HepG2 (cell line): Measurements from ENCODE around the gene SYT8. TPM values are rescaled to one million over a fixed set of nuclear protein-coding genes. Genes with fewer than 3 reads are reported as not detected.

Source experiments
- ATF1 ChIP-seq: IDR thresholded peaks from 2 replicates; pipeline ENCODE4 v1.6.1; 2016; ENCODE audit warnings: mild to moderate bottlenecking, control low read depth
- HDAC2 ChIP-seq: sonication (generic); formaldehyde crosslinking; IDR thresholded peaks from 2 replicates; pipeline ENCODE4 v1.4.0; 2020; ENCODE audit warnings: missing genetic modification reagents
- HIVEP1 ChIP-seq: sonication (generic); formaldehyde crosslinking; IDR thresholded peaks from 2 replicates; pipeline ENCODE4 v1.4.0; 2020; ENCODE audit warnings: mild to moderate bottlenecking, missing genetic modification reagents
- HNF1B ChIP-seq: sonication (generic); formaldehyde crosslinking; IDR thresholded peaks from 2 replicates; pipeline ENCODE4 v1.5.1; 2020; ENCODE audit warnings: mild to moderate bottlenecking, moderate library complexity, missing genetic modification reagents
- HNRNPLL ChIP-seq: fragments of 200-400 bp; formaldehyde crosslinking; IDR thresholded peaks from 2 replicates; pipeline ENCODE4 v1.6.1; 2017; ENCODE audit warnings: mild to moderate bottlenecking, low read depth, low read length; ENCODE audit not compliant: poor library complexity, severe bottlenecking
- HOXA5 ChIP-seq: sonication (generic); formaldehyde crosslinking; IDR thresholded peaks from 2 replicates; pipeline ENCODE4 v1.4.0; 2020; ENCODE audit warnings: missing genetic modification reagents
- KDM3A ChIP-seq: IDR thresholded peaks from 2 replicates; pipeline ENCODE4 v1.6.1; 2018; ENCODE audit warnings: low read depth, missing compliant biosample characterization
- MAFK ChIP-seq, 2 experiments: IDR thresholded peaks in 1 of 2; conservative IDR thresholded peaks in 1 of 2; 2 replicates each; pipeline ENCODE4 v1.6.1; 2011; ENCODE audit warnings: improper control_type of control experiment in 2 of 2, low read length in 2 of 2
- MED1 ChIP-seq: sonication (generic); formaldehyde crosslinking; IDR thresholded peaks from 2 replicates; pipeline ENCODE4 v1.4.0; 2020; ENCODE audit warnings: missing genetic modification reagents
- NFE2L2 ChIP-seq: fragments of 150-350 bp; IDR thresholded peaks from 2 replicates; pipeline ENCODE4 v1.6.1; 2014; ENCODE audit warnings: low read length
- REXO4 ChIP-seq: sonication (generic); formaldehyde crosslinking; IDR thresholded peaks from 2 replicates; pipeline ENCODE4 v1.8.0; 2022; ENCODE audit warnings: missing genetic modification reagents, mild to moderate bottlenecking, borderline replicate concordance
- SMAD1 ChIP-seq: sonication (generic); formaldehyde crosslinking; IDR thresholded peaks from 2 replicates; pipeline ENCODE4 v1.4.0; 2020; ENCODE audit warnings: missing genetic modification reagents, low read depth, mild to moderate bottlenecking, borderline replicate concordance
- SOX6 ChIP-seq, 2 experiments: fragments of 450-650 bp in 1 of 2; sonication (generic) in 1 of 2; formaldehyde crosslinking in 1 of 2; IDR thresholded peaks; 2 replicates each; pipeline versions ENCODE4 v1.4.0 to v1.6.1; 2017 to 2020; ENCODE audit warnings: antibody characterized with exemption in 1 of 2, mild to moderate bottlenecking in 1 of 2, missing genetic modification reagents in 1 of 2
- ZBTB7A ChIP-seq: sonication (generic); formaldehyde crosslinking; IDR thresholded peaks from 2 replicates; pipeline ENCODE4 v1.8.0; 2022; ENCODE audit warnings: mild to moderate bottlenecking, missing genetic modification reagents
- ZFP90 ChIP-seq: sonication (generic); formaldehyde crosslinking; IDR thresholded peaks from 2 replicates; pipeline ENCODE4 v1.8.0; 2022; ENCODE audit warnings: missing genetic modification reagents, mild to moderate bottlenecking, inconsistent platforms, borderline replicate concordance
- ZNF20 ChIP-seq: sonication (generic); formaldehyde crosslinking; IDR thresholded peaks from 2 replicates; pipeline ENCODE4 v1.4.0; 2020; ENCODE audit warnings: mild to moderate bottlenecking, moderate library complexity, missing genetic modification reagents
- ZNF282 ChIP-seq: fragments of 450-650 bp; IDR thresholded peaks from 2 replicates; pipeline ENCODE4 v1.6.1; 2018; ENCODE audit not compliant: partially characterized antibody
- ZNF30 ChIP-seq: sonication (generic); formaldehyde crosslinking; IDR thresholded peaks from 2 replicates; pipeline ENCODE4 v1.5.0; 2020; ENCODE audit warnings: mild to moderate bottlenecking, missing genetic modification reagents
- ZNF451 ChIP-seq: sonication (generic); formaldehyde crosslinking; IDR thresholded peaks from 2 replicates; pipeline ENCODE4 v1.5.0; 2020; ENCODE audit warnings: mild to moderate bottlenecking, missing genetic modification reagents
- polyA plus RNA-seq, 8 experiments: library from polyadenylated mRNA; depleted of rRNA in 3 of 8; stranded (reverse) in 7 of 8; unstranded in 1 of 8; fragments of >200 nt; fragmentation: Illumina TruSeq in 4 of 8; extraction: Trizol in 4 of 8; gene quantifications; 2 replicates each; pipeline versions ENCODE4 v1.2.1 to v1.2.3, GENCODE V29; 2011 to 2016; ENCODE audit warnings: low read depth in 4 of 8, missing spikeins in 1 of 8, mixed read lengths in 1 of 8; ENCODE audit not compliant: insufficient read depth in 1 of 8
- total RNA-seq, 5 experiments: library from RNA; depleted of rRNA; stranded (reverse); fragments of >200 nt; fragmentation: Illumina TruSeq; extraction: Trizol; gene quantifications; 2 replicates each; pipeline ENCODE4 v1.2.3, GENCODE V29; 2016; ENCODE audit warnings: low read depth in 1 of 5
- TF ChIP-seq, protein P1 (sequence below): sonication (generic); formaldehyde crosslinking; IDR thresholded peaks from 2 replicates; pipeline ENCODE4 v1.8.0; 2022; ENCODE audit warnings: missing genetic modification reagents, mild to moderate bottlenecking, moderate library complexity, borderline replicate concordance
- TF ChIP-seq, protein P2 (sequence below): sonication (generic); formaldehyde crosslinking; IDR thresholded peaks from 2 replicates; pipeline ENCODE4 v1.4.0; 2020; ENCODE audit warnings: missing genetic modification reagents, low read depth, mild to moderate bottlenecking, borderline replicate concordance

The SYT8 gene
- total and polyA plus RNA-seq, 2 of the 13 experiments (the other 11 are each of a cell fraction or from before 2014, with no cell fraction given), result 0.60 to 2.3 TPM

DNA sequence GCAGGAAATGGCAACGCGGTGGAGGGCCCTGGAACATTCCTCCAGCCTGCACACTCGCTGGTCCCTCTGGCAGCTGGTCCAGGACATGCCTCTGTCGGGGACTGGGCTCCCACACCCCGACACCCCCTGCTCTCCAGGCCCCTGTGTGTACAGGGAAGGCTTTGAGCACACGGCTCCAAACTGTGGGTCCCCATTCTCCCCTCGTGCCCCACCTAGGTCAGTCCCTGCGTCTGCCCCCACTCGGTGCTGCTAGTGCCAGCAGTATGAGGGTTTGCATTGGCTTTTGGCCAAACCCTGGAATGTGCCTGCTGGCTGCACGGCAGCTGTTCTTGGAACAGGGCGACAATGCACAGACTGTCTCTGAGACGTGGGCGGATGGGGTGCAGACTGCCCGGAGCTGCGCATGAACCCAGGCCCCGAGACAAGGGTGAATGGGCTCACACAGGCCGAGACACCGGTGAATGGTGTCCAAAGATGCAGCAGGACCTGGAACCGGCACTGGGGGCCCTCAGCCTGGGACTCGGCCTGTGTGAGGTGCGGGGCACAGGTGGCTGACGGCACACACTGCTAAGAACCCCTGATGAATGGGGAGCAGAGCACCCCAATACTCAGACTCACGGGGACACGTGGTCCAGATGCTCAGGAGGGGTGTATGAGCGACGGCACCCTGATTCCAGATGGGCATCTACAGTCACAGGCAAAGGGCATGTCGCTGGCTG is 7.5 kb upstream of the SYT8 start (continued):
- TF ChIP-seq MAFK (conservative IDR thresholded peaks at IDR 0.05 in 1 of 2, IDR thresholded peaks at IDR 0.05 in 1 of 2; ENCODE audit: low read length in 2 of 2) (no peak), NFE2L2 (no peak), HIVEP1 (0 out of 2 replicates have a peak, but pooled peaks have one; percentile 39), ATF1 (CRISPR knock-in tag) (no peak), ZFP90 (peak; percentile 63; the same call in 1 of the 2 replicates), SOX6 (IDR thresholded peaks at IDR 0.05) (no peak), SOX6 (CRISPR knock-in tag; IDR thresholded peaks at IDR 0.05) (peak; percentile 41; the same call in 1 of the 2 replicates), ZNF20 (CRISPR knock-in tag) (no peak), ZNF451 (CRISPR knock-in tag) (0 out of 2 replicates have a peak, but pooled peaks have one; percentile 63), HOXA5 (CRISPR knock-in tag) (no peak), SMAD1 (CRISPR knock-in tag) (no peak), ZBTB7A (CRISPR knock-in tag) (no peak), KDM3A (CRISPR knock-in tag) (0 out of 2 replicates have a peak, but pooled peaks have one; percentile 24), HNRNPLL (no peak), REXO4 (CRISPR knock-in tag) (no peak), HNF1B (CRISPR knock-in tag) (0 out of 2 replicates have a peak, but pooled peaks have one; percentile 26), MED1 (peak; percentile 64; the same call in 1 of the 2 replicates), ZNF282 (no peak), HDAC2 (peak; percentile 37; the same call in 1 of the 2 replicates), ZNF30 (CRISPR knock-in tag) (no peak)
- TF ChIP-seq, protein P1, sequence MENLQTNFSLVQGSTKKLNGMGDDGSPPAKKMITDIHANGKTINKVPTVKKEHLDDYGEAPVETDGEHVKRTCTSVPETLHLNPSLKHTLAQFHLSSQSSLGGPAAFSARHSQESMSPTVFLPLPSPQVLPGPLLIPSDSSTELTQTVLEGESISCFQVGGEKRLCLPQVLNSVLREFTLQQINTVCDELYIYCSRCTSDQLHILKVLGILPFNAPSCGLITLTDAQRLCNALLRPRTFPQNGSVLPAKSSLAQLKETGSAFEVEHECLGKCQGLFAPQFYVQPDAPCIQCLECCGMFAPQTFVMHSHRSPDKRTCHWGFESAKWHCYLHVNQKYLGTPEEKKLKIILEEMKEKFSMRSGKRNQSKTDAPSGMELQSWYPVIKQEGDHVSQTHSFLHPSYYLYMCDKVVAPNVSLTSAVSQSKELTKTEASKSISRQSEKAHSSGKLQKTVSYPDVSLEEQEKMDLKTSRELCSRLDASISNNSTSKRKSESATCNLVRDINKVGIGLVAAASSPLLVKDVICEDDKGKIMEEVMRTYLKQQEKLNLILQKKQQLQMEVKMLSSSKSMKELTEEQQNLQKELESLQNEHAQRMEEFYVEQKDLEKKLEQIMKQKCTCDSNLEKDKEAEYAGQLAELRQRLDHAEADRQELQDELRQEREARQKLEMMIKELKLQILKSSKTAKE (CRISPR knock-in tag), result peak; percentile 78
- TF ChIP-seq, protein P2, sequence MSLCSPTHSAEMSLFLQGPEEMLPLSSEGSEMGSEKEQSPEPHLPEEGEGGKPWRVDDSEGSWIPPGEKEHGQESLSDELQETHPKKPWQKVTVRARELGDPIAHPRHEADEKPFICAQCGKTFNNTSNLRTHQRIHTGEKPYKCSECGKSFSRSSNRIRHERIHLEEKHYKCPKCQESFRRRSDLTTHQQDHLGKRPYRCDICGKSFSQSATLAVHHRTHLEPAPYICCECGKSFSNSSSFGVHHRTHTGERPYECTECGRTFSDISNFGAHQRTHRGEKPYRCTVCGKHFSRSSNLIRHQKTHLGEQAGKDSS (CRISPR knock-in tag), result 0 out of 2 replicates have a peak, but pooled peaks have one; percentile 67
